GM12872 (cell line): ENCODE results near the gene TRABD2A.

Experiments
- TF ChIP-seq, protein P1 (sequence below): IDR thresholded peaks from 3 replicates; pipeline ENCODE4 v1.5.1; 2011; ENCODE audit warnings: low read depth, mild to moderate bottlenecking, low read length, moderate library complexity; ENCODE audit not compliant: insufficient read depth

The TRABD2A gene

GRCh38 chr2:84879584-84880394 lies 1.1 kb downstream of the TRABD2A start:
- TF ChIP-seq, protein P1, sequence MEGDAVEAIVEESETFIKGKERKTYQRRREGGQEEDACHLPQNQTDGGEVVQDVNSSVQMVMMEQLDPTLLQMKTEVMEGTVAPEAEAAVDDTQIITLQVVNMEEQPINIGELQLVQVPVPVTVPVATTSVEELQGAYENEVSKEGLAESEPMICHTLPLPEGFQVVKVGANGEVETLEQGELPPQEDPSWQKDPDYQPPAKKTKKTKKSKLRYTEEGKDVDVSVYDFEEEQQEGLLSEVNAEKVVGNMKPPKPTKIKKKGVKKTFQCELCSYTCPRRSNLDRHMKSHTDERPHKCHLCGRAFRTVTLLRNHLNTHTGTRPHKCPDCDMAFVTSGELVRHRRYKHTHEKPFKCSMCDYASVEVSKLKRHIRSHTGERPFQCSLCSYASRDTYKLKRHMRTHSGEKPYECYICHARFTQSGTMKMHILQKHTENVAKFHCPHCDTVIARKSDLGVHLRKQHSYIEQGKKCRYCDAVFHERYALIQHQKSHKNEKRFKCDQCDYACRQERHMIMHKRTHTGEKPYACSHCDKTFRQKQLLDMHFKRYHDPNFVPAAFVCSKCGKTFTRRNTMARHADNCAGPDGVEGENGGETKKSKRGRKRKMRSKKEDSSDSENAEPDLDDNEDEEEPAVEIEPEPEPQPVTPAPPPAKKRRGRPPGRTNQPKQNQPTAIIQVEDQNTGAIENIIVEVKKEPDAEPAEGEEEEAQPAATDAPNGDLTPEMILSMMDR = no peak

DNA sequence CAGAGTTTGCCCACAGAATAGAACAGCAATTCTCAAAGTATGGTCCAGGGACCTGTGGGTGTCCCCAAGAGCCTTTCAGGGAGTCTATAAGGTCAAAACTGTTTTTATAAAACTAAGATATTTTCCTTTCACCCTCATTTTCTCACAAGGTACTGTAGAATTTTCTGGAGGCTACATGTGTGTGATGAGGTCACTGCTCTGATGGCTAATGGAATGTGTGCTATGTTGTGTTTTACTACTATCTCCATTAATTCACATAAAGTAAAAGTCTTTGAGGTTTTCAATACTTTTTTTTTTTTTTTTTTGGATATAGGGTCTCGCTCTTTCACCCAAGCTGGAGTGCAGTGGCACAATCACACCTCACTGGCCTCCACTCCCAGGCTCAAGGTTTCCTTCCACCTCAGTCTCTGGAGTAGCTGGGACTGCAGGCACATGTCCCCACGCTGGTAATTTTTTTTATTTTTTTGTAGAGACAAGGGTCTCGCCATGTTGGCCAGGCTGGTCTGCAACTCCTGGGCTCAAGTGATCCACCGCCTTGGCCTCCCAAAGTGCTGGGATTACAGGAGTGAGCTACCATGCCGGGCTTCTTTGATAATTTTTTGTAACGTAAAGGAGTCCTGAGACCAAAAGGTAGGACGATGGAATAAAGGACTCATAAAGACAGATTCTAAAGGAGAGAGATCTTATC lies 1.8 kb downstream of the TRABD2A start:
- TF ChIP-seq, protein P1 = no peak

DNA sequence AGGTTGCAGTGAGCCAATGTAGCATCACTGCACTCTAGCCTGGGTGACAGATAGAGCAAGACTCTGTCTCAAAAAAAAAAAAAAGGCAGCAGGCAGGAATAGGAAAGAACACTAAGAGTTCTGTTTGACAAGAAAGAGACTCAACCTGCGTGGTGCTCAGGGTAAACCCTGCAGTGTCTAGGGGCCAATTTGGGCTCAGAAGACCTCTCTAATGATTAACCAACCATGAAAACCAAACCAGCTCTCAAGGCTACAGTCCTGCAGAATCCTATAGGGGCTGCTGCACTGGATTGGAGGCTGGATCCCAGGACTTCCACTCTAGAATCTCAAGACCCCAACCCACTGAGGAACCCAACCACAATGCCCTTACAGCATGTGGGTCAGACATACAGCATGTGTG lies 2.4 kb downstream of the TRABD2A start:
- TF ChIP-seq, protein P1 = no peak

DNA sequence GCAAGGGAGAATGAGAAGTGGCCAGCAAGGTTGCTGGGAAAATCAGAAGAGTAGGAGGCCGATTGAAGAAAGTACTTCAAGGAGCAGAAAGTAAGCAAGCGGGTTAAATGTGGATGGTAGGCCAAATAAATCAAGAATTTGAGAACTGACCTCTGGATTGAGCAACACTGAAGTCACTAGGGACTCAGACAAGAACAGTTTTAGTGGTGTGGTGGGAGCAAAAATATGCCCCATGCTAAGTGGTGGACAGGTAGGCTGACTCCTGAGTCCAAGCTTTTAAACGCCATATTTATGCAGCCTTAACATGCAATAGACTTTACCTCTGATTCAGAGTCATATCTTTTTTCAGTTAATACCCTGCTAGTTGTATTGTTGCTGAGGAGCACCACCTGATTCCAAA lies 4.5 kb downstream of the TRABD2A start:
- TF ChIP-seq, protein P1 = no peak; the same call in 2 of the 3 replicates

DNA sequence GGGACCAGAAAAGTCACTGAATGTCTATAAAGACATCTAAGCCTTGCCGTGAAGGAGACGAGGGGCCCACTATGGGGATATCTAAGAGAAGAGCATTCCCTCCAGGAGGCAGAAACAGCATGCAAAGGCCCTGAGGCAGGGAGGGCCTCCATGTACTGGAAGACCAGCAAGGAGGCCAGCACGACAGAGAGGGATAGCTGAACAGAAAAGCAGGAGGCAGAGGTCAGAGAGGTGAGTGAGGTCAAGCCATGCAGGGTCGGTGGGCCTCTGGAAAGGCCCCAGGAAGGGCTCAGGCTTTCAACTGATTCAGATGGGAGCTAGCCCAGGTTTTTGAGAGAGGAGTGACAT lies 5.7 kb downstream of the TRABD2A start:
- TF ChIP-seq, protein P1 = no peak

- TF ChIP-seq, protein P1 = no peak
Observed at GRCh38 chr2:84874381-84875212, 6.3 kb downstream of the TRABD2A start.

GRCh38 chr2:84873350-84873749 lies 7.5 kb downstream of the TRABD2A start:
- TF ChIP-seq, protein P1 = no peak
